SHP77 (cell line): ENCODE data around the gene DIPK1B.

Experiments used
- DNase-seq, 2 experiments: peaks; one replicate each; lab custom pipeline; 2025; lab: John Stamatoyannopoulos, UW

Gene DIPK1B

GRCh38 chr9:136673088-136673974 is 39.0 kb upstream of the DIPK1B start:
- no peak for DNase-seq

- no peak for DNase-seq
Measured at GRCh38 chr9:136673975-136674785, 38.2 kb upstream of the DIPK1B start.

- no peak for DNase-seq
Measured at GRCh38 chr9:136674786-136675349, 37.5 kb upstream of the DIPK1B start.

- DNase-seq: no peak
Measured at GRCh38 chr9:136675477-136676296, 36.7 kb upstream of the DIPK1B start.

GRCh38 chr9:136676297-136676794 is 36.0 kb upstream of the DIPK1B start:
- no peak for DNase-seq

- no peak for DNase-seq
Measured at GRCh38 chr9:136676920-136677686, 35.3 kb upstream of the DIPK1B start.

GRCh38 chr9:136678034-136678433 is 34.3 kb upstream of the DIPK1B start:
- no peak for DNase-seq

GRCh38 chr9:136678624-136679023 is 33.7 kb upstream of the DIPK1B start:
- DNase-seq: no peak

GRCh38 chr9:136679431-136679941 is 32.9 kb upstream of the DIPK1B start:
- no peak for DNase-seq

GRCh38 chr9:136681029-136681428 is 31.3 kb upstream of the DIPK1B start:
- DNase-seq: no peak

- no peak for DNase-seq
Measured at GRCh38 chr9:136681945-136682699, 30.2 kb upstream of the DIPK1B start.

- no peak for DNase-seq
Measured at GRCh38 chr9:136682710-136683109, 29.7 kb upstream of the DIPK1B start.

- DNase-seq: no peak
Measured at GRCh38 chr9:136683173-136683745, 29.1 kb upstream of the DIPK1B start.

- DNase-seq: no peak
Measured at GRCh38 chr9:136683755-136684154, 28.6 kb upstream of the DIPK1B start.

- no peak for DNase-seq
Measured at GRCh38 chr9:136684339-136684738, 28.0 kb upstream of the DIPK1B start.

- DNase-seq: no peak
Measured at GRCh38 chr9:136684799-136685198, 27.6 kb upstream of the DIPK1B start.

- no peak for DNase-seq
Measured at GRCh38 chr9:136685216-136685615, 27.2 kb upstream of the DIPK1B start.

- DNase-seq: no peak
Measured at GRCh38 chr9:136685790-136686533, 26.4 kb upstream of the DIPK1B start.

GRCh38 chr9:136686534-136686793 is 25.9 kb upstream of the DIPK1B start:
- no peak for DNase-seq
